ENCODE results near the gene COA4.

DNA sequence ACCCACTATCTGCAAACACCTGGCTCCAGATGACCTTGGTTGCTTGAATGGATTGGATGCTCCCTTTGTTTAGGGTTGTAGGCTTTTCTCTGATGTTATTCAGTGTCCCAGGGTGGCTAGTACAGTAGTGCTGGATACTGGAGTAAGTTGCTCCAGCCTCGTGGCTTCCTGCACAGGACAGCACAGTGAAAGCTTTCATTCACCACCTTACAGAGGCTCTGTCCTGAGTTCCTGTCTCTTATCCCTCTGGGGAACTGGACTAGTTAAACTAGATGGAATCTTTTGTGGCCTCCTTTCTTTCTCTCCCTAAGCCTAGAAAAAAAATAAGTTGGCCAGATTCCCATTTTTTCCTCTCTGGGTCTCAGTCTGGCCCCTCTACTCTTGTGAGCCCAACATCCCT lies 46.4 kb downstream of the COA4 start:
- TF ChIP-seq, protein P1, sequence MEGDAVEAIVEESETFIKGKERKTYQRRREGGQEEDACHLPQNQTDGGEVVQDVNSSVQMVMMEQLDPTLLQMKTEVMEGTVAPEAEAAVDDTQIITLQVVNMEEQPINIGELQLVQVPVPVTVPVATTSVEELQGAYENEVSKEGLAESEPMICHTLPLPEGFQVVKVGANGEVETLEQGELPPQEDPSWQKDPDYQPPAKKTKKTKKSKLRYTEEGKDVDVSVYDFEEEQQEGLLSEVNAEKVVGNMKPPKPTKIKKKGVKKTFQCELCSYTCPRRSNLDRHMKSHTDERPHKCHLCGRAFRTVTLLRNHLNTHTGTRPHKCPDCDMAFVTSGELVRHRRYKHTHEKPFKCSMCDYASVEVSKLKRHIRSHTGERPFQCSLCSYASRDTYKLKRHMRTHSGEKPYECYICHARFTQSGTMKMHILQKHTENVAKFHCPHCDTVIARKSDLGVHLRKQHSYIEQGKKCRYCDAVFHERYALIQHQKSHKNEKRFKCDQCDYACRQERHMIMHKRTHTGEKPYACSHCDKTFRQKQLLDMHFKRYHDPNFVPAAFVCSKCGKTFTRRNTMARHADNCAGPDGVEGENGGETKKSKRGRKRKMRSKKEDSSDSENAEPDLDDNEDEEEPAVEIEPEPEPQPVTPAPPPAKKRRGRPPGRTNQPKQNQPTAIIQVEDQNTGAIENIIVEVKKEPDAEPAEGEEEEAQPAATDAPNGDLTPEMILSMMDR (IDR thresholded peaks at IDR 0.05), result no peak
- TF ChIP-seq EZH2 (IDR thresholded peaks at IDR 0.05; ENCODE audit: borderline replicate concordance, insufficient read depth, low read depth, low read length, poor library complexity, severe bottlenecking), result no peak
